SU-DHL-6 (cell line): Measurements from ENCODE around the gene CTDSPL.

Experiments used
- H2AFZ ChIP-seq: fragments of 200-600 bp; sonication (generic); 2 replicates; pipeline ENCODE4 v1.6.1; 2014; ENCODE audit warnings: low read depth, mild to moderate bottlenecking, moderate library complexity, mixed read lengths, antibody characterized with exemption, low read length; ENCODE audit not compliant: severe bottlenecking
- H3F3A ChIP-seq: fragments of 200-600 bp; shearing (Covaris generic); 2 replicates; pipeline ENCODE4 v1.6.0; 2016; ENCODE audit warnings: antibody characterized with exemption, mild to moderate bottlenecking; ENCODE audit not compliant: insufficient read depth
- H3K27ac ChIP-seq: fragments of 200-600 bp; sonication (generic); 2 replicates; pipeline ENCODE4 v1.5.1; 2016; ENCODE audit warnings: low read depth, mild to moderate bottlenecking, low read length, moderate library complexity, mixed read lengths
- H3K27me3 ChIP-seq: fragments of 200-600 bp; sonication (generic), shearing (Covaris generic); 2 replicates; pipeline ENCODE4 v1.6.0; 2014; ENCODE audit warnings: mild to moderate bottlenecking, low read length
- H3K36me3 ChIP-seq: fragments of 200-600 bp; sonication (generic); 2 replicates; pipeline ENCODE4 v1.6.1; 2014; ENCODE audit warnings: mild to moderate bottlenecking, low read length, mixed read lengths
- H3K4me2 ChIP-seq: fragments of 300-600, 200-600 bp; shearing (Covaris generic), sonication (generic); 2 replicates; pipeline ENCODE4 v1.6.0; 2014; ENCODE audit warnings: low read length, low read depth, mild to moderate bottlenecking; ENCODE audit not compliant: poor library complexity, severe bottlenecking
- H3K4me3 ChIP-seq: fragments of 200-600 bp; sonication (generic); 2 replicates; pipeline ENCODE4 v1.5.1; 2014; ENCODE audit warnings: antibody characterized with exemption, low read length, mild to moderate bottlenecking, mixed read lengths; ENCODE audit not compliant: insufficient read depth, poor library complexity, severe bottlenecking
- H3K79me2 ChIP-seq: fragments of 200-600 bp; sonication (generic); 2 replicates; pipeline ENCODE4 v1.6.1; 2014; ENCODE audit warnings: mild to moderate bottlenecking, low read length, moderate library complexity; ENCODE audit not compliant: insufficient read depth
- H3K9ac ChIP-seq: fragments of 200-600 bp; sonication (generic); 2 replicates; pipeline ENCODE4 v1.7.0; 2014; ENCODE audit warnings: mild to moderate bottlenecking, low read length
- H3K9me2 ChIP-seq: fragments of 200-600 bp; sonication (generic); replicated peaks from 2 replicates; pipeline ENCODE4 v1.6.1; 2014; ENCODE audit warnings: low read length; ENCODE audit not compliant: insufficient read depth
- H3K9me3 ChIP-seq: fragments of 200-600 bp; sonication (generic); 2 replicates; pipeline ENCODE4 v1.6.1; 2014; ENCODE audit warnings: low read length, mixed read lengths; ENCODE audit not compliant: insufficient read depth
- H4K20me1 ChIP-seq: fragments of 200-600 bp; sonication (generic); 2 replicates; pipeline ENCODE4 v1.6.1; 2014; ENCODE audit warnings: low read depth, mild to moderate bottlenecking, antibody characterized with exemption, low read length, moderate library complexity, mixed read lengths
- CTCF ChIP-seq: fragments of 200-600 bp; sonication (generic); IDR thresholded peaks from one replicate; pipeline ENCODE4 v1.5.1; 2017; ENCODE audit warnings: antibody characterized with exemption, mild to moderate bottlenecking, low read length, moderate library complexity; ENCODE audit not compliant: insufficient read depth, poor library complexity, severe bottlenecking
- EZH2phosphoT487 ChIP-seq: fragments of 200-600 bp; sonication (generic), shearing (Covaris generic); conservative IDR thresholded peaks from 2 replicates; pipeline ENCODE4 v1.6.1; 2018; ENCODE audit warnings: mild to moderate bottlenecking, antibody characterized with exemption, low read length, moderate library complexity, mixed read lengths

Gene CTDSPL

DNA sequence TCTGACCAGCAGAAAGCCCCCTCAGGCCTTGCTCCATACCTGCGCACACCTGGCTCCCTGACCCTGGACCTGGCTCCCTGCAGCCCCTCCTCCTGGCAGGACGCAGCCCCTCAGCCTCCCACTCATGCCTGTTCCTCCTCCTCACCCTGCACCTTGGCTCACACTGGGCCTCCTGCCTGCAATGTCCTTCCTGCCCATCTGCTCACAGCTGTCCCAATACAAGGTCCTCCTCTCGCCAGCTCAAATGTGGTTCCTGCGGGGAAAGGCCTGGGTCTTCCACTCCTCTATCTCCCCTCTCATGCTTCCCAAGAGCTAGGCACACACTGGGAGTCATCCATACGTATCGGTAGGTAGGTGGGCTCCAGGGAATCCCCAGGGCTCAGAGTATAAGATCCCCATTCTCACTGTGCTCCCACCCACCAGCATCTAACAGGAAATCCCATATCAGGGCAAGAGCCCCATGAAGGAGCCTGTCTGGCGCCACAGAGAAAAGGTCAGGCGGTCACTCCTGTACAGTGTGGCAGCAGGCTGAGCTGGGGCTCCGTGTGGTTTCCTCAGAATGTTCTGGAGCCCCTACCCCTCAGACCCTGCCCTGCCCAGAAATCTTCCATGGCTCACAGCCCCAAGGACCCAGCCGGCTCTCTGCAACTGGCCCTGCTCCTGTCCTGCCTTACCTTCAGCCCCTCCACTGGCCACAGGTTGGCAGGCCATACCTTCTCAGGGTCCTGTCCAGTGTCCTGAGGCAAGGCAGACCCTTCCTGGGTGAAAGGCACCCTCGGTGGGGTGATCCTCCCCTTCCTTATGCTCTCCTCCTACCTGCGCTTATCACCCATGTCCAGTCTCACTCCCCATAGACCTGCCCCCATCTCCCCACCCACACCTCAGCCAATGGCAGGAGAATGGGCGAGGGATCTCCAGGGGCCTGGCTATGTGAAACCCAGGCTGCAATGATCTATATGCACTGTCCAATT, 156.9 kb downstream of the CTDSPL start:
- TF ChIP-seq EZH2phosphoT487 (no peak), CTCF (no peak)
- no peak overlapping the region for H3K4me2 ChIP-seq
- no peak overlapping the region for H3K9ac ChIP-seq
- H3F3A ChIP-seq = peaks cover 5% of the 10 kb centered on the region; the same call in 1 of the 2 replicates
- no peak overlapping the region for H3K27ac ChIP-seq
- no peaks in the 10 kb centered on the region for H3K9me3 ChIP-seq
- no peak overlapping the region for H3K4me3 ChIP-seq
- H3K79me2 ChIP-seq = no peaks in the 10 kb centered on the region
- H3K9me2 ChIP-seq = no peaks in the 10 kb centered on the region
- no peak overlapping the region for H2AFZ ChIP-seq
- H3K27me3 ChIP-seq = no peaks in the 10 kb centered on the region
- no peaks in the 10 kb centered on the region for H3K36me3 ChIP-seq
- H4K20me1 ChIP-seq = no peaks in the 10 kb centered on the region

- no peaks in the 10 kb centered on the region for H3K36me3 ChIP-seq
- no peaks in the 10 kb centered on the region for H3K9me2 ChIP-seq
- TF ChIP-seq EZH2phosphoT487 (no peak), CTCF (no peak)
- no peak overlapping the region for H3K9ac ChIP-seq
- H2AFZ ChIP-seq = no peak overlapping the region
- no peaks in the 10 kb centered on the region for H3K9me3 ChIP-seq
- H3K27ac ChIP-seq = no peak overlapping the region
- H3K27me3 ChIP-seq = no peaks in the 10 kb centered on the region
- H3K4me2 ChIP-seq = no peak overlapping the region
- no peak overlapping the region for H3K4me3 ChIP-seq
- H3K79me2 ChIP-seq = no peaks in the 10 kb centered on the region
- peaks cover 17% of the 10 kb centered on the region for H3F3A ChIP-seq
- H4K20me1 ChIP-seq = no peaks in the 10 kb centered on the region
These were observed 158.1 kb downstream of the CTDSPL start for GRCh38 chr3:38019658-38020341.

- Histone ChIP-seq H3K36me3 (no peaks in the 10 kb centered on the region), H3K9ac (no peak overlapping the region), H3K4me2 (no peak overlapping the region), H3K27ac (no peak overlapping the region), H3K9me3 (no peaks in the 10 kb centered on the region), H3K4me3 (no peak overlapping the region), H3K79me2 (no peaks in the 10 kb centered on the region), H4K20me1 (no peaks in the 10 kb centered on the region), H3K27me3 (no peaks in the 10 kb centered on the region), H3F3A (peaks cover 17% of the 10 kb centered on the region), H2AFZ (no peak overlapping the region), H3K9me2 (no peaks in the 10 kb centered on the region)
- TF ChIP-seq CTCF = no peak
- TF ChIP-seq EZH2phosphoT487 = no peak
These were observed 158.7 kb downstream of the CTDSPL start for GRCh38 chr3:38020342-38020726.
